ENCODE results near the gene ZNF441. TPM values are rescaled to one million over a fixed set of nuclear protein-coding genes. Genes with fewer than 3 reads are reported as not detected.

The ZNF441 gene
- total RNA-seq, 1 experiment from 2014 or later, result 0.85 TPM

DNA sequence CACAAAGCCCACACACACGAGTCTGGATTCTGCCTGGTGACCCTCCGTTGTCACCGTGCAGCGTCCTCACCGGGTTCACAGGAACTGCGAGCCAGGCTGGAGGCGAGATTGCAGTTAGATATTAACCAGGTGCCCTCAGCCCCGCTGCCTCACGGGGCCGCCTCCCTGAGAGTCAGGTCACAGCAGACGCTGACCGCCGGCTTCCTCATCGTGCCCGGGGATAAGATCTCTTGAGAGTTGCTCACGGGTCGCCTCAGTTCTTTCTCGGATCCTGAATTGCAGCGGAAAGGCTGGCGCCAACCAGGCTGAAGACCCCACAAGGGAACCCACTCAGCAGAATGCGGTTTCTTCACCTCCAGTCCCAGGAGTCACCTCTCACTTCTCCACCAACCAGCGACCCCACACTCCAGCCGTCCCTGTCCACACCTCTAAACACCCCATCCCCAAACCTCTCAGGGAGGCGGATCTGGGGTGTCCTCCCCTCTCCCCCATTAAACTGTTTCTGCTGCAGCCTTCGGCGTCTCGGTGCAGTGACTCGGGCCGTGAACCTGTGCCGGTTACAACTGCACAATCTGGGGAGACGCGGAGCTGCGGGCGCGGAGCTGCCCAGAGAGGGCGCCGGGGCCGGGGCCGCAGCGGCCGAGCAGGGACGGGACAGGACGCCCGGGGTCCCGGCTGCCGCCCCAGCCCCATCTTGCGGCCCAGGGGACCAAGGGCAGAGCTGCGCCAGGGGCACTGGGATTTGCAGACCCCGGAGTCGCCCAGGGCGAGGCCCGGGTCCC is 28.6 kb upstream of the ZNF441 start:
- Histone ChIP-seq H3K27me3 (ENCODE audit: insufficient read depth, low read length) (peaks cover 14% of the 10 kb centered on the region; the same call in 1 of the 2 replicates), H2BK12ac (ENCODE audit: insufficient read length, low read depth, low read length) (no peak overlapping the region), H3K9ac (ENCODE audit: extremely low read depth, insufficient read length, low read length) (peak overlapping the region; percentile 28), H3K18ac (ENCODE audit: insufficient read length, low read depth, low read length) (no peak overlapping the region), H3K79me2 (ENCODE audit: insufficient read depth, low read length) (no peaks in the 10 kb centered on the region), H4K8ac (replicated peaks; ENCODE audit: insufficient read length, low read depth, low read length) (no peak overlapping the region), H3K9me3 (ENCODE audit: control insufficient read depth, low read depth, low read length) (no peaks in the 10 kb centered on the region), H2BK15ac (ENCODE audit: low read depth, low read length) (no peak overlapping the region), H3K4me1 (ENCODE audit: insufficient read depth, low read length) (no peaks in the 10 kb centered on the region), H2BK5ac (ENCODE audit: insufficient read length, low read length) (no peak overlapping the region), H4K20me1 (ENCODE audit: control insufficient read depth, insufficient read depth, insufficient read length) (peaks cover 2% of the 10 kb centered on the region), H4K5ac (ENCODE audit: insufficient read length, low read depth, low read length) (no peak overlapping the region), H4K91ac (ENCODE audit: insufficient read length, low read depth, low read length) (no peak overlapping the region), H2AFZ (ENCODE audit: low read length) (no peak overlapping the region), H3T11ph (ENCODE audit: low read length) (no peak overlapping the region), H3K56ac (ENCODE audit: insufficient read length, low read depth, low read length) (no peak overlapping the region), H3K23ac (ENCODE audit: insufficient read length, low read depth, low read length) (no peak overlapping the region), H3K4ac (ENCODE audit: low read depth, low read length) (no peak overlapping the region), H2BK20ac (ENCODE audit: low read depth, low read length, poor library complexity, severe bottlenecking) (no peak overlapping the region), H3K27ac (ENCODE audit: insufficient read length, low read depth, low read length) (no peak overlapping the region), H2BK120ac (ENCODE audit: low read depth, low read length, poor library complexity, severe bottlenecking) (no peak overlapping the region), H3K23me2 (ENCODE audit: insufficient read length, low read depth, low read length, poor library complexity, severe bottlenecking) (peaks cover 11% of the 10 kb centered on the region), H3K14ac (ENCODE audit: insufficient read depth, low read length) (no peak overlapping the region; the same call in 1 of the 2 replicates), H3K4me2 (ENCODE audit: insufficient read depth, insufficient read length, low read length) (peak overlapping the region; percentile 93), H3K79me1 (ENCODE audit: insufficient read depth, low read depth, low read length, poor library complexity, severe bottlenecking) (no peaks in the 10 kb centered on the region), H2AK5ac (ENCODE audit: insufficient read length, low read length) (no peak overlapping the region)
- peaks cover 84% of the 10 kb centered on the region for H3K27me3 Mint-ChIP-seq (ENCODE audit: low read depth)
- peaks cover 10 to 14% of the 10 kb centered on the region in 2 experiments for H3K4me1 Mint-ChIP-seq
- H3K27ac Mint-ChIP-seq, result no peak overlapping the region
- peak; percentile 36 for DNase-seq
- H3K4me3 Mint-ChIP-seq, result peak overlapping the region; percentile 94 to 97
- no peaks in the 10 kb centered on the region; a peak in 1 of 7 replicates for H3K36me3 Mint-ChIP-seq (ENCODE audit: insufficient read depth in 1 of 3, low read depth in 3 of 3)
- no peaks in the 10 kb centered on the region; a peak in 1 of 5 replicates for H3K9me3 Mint-ChIP-seq
- WGBS (ENCODE audit: extremely low coverage, insufficient read length, low lambda C conversion rate), result no CpG with 5 or more reads among the region's 52 CpGs
- TF ChIP-seq, protein P1, sequence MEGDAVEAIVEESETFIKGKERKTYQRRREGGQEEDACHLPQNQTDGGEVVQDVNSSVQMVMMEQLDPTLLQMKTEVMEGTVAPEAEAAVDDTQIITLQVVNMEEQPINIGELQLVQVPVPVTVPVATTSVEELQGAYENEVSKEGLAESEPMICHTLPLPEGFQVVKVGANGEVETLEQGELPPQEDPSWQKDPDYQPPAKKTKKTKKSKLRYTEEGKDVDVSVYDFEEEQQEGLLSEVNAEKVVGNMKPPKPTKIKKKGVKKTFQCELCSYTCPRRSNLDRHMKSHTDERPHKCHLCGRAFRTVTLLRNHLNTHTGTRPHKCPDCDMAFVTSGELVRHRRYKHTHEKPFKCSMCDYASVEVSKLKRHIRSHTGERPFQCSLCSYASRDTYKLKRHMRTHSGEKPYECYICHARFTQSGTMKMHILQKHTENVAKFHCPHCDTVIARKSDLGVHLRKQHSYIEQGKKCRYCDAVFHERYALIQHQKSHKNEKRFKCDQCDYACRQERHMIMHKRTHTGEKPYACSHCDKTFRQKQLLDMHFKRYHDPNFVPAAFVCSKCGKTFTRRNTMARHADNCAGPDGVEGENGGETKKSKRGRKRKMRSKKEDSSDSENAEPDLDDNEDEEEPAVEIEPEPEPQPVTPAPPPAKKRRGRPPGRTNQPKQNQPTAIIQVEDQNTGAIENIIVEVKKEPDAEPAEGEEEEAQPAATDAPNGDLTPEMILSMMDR (conservative IDR thresholded peaks at IDR 0.05), result peak; percentile 12; the same call in 1 of the 3 replicates
